T-helper 1 cell (primary cell): ENCODE results near the gene SLAMF1.

Experiments
- DNase-seq, 5 donors: peaks; one replicate each; pipeline ENCODE4 v3.0.0-alpha.2; 2012 to 2020

Gene SLAMF1

DNA sequence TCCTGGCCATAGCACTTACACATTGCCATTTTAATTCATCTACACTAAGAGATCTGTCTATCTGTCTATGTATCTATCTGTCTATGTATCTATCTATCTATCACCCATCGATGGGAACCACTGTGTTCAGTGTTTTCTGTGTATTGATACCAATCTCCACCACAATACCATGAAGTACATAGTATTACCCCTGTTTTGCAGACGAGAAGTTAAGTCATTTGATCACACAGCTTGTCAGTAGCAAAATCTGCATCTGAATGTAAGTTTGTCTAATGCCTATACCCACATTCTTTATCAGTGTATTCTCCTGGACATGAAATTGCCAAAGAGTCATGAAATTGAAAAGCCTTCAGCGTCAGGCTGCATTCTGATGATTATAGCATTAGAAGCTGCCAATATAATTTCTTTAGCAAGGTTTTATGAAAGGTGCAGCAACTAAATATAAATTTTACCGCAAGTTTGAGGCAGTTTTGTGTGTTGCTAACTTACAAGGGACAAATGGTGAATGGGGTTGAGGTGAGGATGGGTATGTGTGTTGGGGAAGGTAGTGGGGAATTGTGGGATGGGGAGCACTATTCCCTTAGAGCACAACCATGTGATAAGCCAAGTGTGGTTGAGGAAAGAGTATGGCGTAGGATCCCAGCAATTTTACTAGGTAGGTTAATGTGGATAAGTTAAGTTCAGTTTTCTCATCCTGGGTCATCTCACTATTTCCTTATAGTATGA is 24.2 kb downstream of the SLAMF1 start:
- no peak for DNase-seq

GRCh38 chr1:160621633-160622413 is 25.0 kb downstream of the SLAMF1 start:
- DNase-seq: peak in 1 of 5 donors; percentile 55

- DNase-seq: no peak
Measured at GRCh38 chr1:160620942-160621632, 25.8 kb downstream of the SLAMF1 start.

DNA sequence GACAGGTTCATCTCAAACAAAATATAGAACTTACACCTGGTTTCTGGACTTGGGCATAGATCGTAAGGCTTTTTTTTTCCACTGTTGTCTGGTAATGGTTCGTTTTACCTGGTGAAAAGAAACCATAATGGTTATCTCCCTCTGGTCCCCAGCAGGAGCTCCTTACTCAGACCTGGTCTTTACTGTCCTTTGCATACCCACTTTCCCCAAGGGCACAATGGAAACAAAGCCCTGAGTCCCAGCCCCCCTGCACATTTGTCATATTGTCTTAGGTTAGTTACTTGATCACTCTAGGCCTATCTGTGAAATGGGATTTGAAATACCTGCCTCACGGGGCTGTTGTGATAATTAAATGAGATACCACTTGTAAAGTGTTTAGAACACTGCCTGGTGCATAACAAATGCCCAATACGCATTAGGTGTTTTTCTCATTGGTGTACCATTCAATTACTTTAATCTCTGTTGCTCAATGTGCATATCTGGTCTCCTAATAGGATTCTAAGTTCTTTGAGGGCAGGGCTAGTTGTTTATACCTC is 27.0 kb downstream of the SLAMF1 start:
- no peak for DNase-seq

DNA sequence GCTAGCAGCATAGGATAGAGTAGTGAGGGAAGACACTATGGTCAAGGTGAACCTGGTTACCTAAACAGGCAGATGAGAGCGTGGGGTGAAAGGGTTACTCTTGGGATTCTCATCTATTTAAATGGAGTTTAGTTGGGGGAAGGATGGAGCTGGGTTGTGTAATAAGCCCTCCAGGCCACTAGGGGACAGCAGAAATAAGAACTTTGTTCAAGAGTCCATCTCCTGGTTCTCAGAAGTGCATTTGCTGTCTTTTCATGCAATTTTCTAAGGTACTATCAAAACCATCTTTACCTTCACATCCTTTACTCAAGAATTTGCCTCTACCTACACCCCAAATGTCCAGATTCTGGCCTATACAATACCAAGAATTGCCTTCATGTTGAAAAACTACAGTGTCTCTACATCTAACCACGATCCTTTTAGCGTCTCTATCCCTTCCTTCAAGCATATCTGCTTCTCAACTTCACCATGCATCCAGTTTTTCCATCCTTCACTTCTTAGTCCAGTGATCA is 28.0 kb downstream of the SLAMF1 start:
- peak in 1 of 5 donors; percentile 61 for DNase-seq

GRCh38 chr1:160618327-160618726 is 28.5 kb downstream of the SLAMF1 start:
- DNase-seq: no peak

DNA sequence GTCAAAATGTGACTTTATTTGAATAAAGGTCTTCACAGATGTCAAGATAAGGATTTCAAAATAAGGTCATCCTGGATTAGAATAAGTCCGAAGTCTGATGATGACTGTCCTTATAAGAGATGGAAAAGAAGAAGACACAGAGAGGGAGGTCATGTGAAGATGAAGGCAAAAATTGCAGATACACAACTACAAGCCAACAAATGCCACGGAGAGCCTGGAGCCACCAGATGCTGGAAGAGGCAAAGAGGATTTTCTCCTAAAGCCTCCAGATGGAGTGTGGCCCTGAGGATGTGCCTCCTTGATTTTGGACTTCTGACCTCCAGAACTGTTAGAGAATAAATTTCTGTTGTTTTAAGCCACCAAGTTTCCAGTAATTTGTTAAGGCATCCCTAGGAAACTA is 31.2 kb downstream of the SLAMF1 start:
- no peak for DNase-seq

- no peak for DNase-seq
Measured at GRCh38 chr1:160614410-160614809, 32.4 kb downstream of the SLAMF1 start.

- DNase-seq: no peak
Measured at GRCh38 chr1:160612613-160613218, 34.1 kb downstream of the SLAMF1 start.

GRCh38 chr1:160610569-160611242 is 36.1 kb downstream of the SLAMF1 start:
- DNase-seq: no peak

DNA sequence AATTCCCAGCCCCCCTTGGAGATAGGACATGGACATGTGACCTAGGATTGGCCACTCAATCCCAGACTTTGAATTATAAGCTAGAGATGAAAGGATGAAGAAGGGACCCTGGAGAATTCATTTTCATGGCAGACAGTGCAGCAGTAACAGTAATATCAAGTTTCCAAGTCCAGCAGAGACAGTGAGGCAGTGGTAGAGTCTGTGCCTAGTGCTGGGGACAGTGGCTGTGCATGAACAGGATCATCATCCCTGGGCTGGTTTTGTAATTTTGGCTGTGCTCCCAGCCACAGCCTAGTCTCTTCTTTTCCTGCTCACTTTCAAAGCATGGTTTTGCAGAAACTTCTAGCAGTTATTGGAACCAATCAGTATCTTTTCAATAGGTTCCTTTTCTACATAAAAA is 37.9 kb downstream of the SLAMF1 start:
- no peak for DNase-seq

GRCh38 chr1:160608514-160608913 is 38.3 kb downstream of the SLAMF1 start:
- DNase-seq: no peak

DNA sequence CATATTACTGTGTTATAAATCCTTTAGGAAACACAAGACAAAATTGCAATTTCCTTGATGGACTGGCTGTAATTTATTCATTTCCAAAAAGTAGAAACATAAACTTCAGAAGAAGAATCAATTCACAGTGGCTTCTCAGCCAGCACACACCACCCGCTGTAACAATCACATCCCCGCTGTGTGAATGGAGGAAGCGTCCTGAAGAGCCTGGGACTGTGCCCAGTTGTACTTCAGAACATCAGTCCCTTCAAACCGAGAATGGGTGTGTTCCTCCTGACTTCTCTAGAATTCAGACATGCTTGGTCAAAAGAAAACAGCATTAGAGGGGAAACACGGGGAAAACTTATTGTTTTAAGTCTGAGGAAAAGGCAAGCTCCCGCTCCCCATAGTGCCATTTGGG is 38.8 kb downstream of the SLAMF1 start:
- no peak for DNase-seq

GRCh38 chr1:160607672-160608032 is 39.2 kb downstream of the SLAMF1 start:
- DNase-seq: no peak

DNA sequence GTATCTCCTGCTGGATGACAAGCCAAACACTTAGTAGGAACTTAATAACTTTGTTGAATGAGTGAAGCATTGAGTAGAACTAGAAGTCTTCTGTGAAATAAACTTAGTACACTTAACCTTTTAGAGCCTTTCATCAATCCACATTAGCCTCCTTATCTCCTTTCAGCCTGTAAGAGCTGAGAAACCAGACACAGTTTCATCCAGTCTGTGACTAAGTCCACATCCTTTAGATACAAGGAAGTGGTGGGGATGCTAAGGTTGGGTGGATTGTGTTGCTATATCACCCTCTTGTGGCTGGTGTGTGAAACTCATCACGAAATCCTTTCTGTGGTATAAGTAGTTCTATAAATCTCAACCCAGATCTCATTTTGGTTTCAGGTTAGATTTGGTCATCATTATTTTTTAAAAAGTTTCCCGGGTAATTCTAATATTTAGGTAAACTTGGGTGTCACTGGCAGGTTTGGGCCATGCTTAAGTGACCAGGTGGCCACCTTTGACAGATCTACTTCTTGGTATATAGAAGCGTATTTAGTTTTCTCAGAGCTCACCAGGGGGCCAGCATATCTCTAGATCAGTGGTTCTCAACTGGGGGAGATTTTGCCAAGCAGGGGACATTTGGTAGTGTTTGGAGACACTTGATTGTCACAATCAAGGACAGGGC is 39.7 kb downstream of the SLAMF1 start:
- DNase-seq: peak in 4 of 5 donors; percentile 40 to 87 (median 52)

DNA sequence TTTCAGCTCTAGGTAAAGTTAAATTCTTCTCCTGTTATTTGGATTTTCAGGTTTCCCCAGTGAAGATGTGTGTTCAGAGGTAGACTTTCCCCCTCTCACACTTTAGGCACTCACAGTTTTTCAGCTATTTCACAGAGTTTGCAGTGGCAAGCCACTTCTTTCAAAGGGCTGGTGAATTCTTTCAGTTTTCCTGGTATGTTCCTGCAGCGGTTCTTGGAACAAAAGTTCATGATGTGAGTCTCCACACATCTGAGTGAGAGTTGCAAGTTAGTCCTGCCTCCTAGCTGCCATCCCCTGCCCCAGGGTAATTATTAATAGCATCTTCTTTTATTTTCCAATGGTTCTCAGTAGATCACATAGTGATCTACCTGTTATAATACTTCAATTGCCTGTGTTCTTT is 40.2 kb downstream of the SLAMF1 start:
- no peak for DNase-seq

DNA sequence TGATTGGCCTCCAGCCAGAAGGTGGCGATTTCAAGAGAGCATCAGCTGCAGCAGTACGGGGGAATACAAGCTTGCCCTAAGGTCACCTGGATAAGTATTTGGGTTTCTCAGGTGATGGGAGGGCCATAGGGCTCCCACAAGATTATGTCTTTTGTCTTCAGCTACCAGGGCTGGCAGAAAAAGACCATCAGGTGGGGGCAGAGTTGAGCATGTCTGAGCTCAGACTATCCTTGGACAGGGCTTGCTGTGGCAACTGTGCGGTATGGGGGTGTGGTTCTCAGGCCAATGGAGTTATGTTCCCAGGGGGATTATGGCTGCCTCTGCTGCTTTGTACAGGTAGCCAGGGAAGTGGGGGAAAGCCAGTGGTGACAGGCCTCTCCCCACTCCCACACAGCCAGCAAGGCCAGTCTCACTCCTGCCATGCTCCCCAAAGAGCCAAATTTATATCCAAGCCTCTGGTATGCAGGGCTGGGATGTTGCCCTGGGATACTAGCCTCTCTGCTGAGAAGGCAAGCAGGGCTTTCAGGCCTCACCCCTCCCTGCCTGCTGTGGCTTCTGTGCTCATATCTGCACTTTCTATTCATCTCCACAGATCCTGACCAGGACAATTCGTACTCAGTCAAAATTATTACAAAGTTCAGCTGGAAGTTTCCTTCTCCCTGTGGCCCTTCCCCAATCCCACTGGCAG is 40.9 kb downstream of the SLAMF1 start:
- no peak for DNase-seq

DNA sequence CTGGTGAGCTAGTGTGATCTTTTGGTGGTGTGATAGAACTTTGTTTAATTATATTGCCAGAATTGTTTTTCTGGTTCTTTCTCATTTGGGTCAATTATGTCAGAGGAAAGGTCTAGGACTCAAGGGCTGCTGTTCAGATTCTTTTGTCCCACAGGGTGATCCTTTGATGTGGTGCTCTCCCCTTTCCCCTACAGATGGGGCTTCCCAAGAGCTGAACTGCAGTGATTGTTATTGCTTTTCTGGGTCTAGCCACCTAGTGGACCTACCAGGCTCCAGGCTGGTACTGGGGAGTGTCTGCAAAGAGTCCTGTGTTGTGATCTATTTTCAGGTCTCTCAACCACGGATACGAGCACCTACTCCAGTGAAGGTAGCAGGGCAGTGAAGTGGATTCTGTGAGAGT is 41.6 kb downstream of the SLAMF1 start:
- DNase-seq: no peak

- DNase-seq: no peak
Measured at GRCh38 chr1:160597705-160598104, 49.1 kb downstream of the SLAMF1 start.

GRCh38 chr1:160597051-160597450 is 49.8 kb downstream of the SLAMF1 start:
- no peak for DNase-seq

- no peak for DNase-seq
Measured at GRCh38 chr1:160590488-160590887, 56.4 kb downstream of the SLAMF1 start.
